IMR-90 (cell line): ENCODE results near the gene TBX4. TPM values are rescaled to one million over a fixed set of nuclear protein-coding genes. Genes with fewer than 3 reads are reported as not detected.

Source experiments
- ATAC-seq: fragments of 200-7000 bp; cut with Tn5 transposase; 2 replicates; pipeline ENCODE4 v1.9.1; 2020; ENCODE audit warnings: low read depth, mild to moderate bottlenecking, moderate library complexity
- BruUV-seq: library from RNA; stranded (reverse); fragments of 400-500 nt; replicated peaks from 2 replicates; lab custom pipeline; 2021; lab: Mats Ljungman, UMichigan
- CTCF ChIA-PET: fragments of 300-600 bp; formaldehyde crosslinking; extraction: SDS; loops from one replicate; lab custom pipeline; 2021; ENCODE audit warnings: antibody characterized with exemption; lab: Yijun Ruan, JAX
- POLR2A ChIA-PET: fragments of 300-600 bp; sonication (Branson Sonifier 250); formaldehyde crosslinking; loops from one replicate; lab custom pipeline; 2022; ENCODE audit warnings: antibody characterized with exemption; ENCODE audit not compliant: unreplicated experiment; lab: Charles Lee
- DNase-seq: peaks from one replicate; pipeline ENCODE4 v3.0.0; 2013
- H2AFZ ChIP-seq: replicated peaks from 2 replicates; pipeline ENCODE3; 2013; ENCODE audit warnings: low read length, mild to moderate bottlenecking; ENCODE audit not compliant: poor library complexity
- H2AK5ac ChIP-seq: 2 replicates; pipeline ENCODE4 v1.6.1; 2013; ENCODE audit warnings: low read depth, low read length, inconsistent platforms
- H2AK9ac ChIP-seq: replicated peaks from 2 replicates; pipeline ENCODE3; 2013; ENCODE audit warnings: mild to moderate bottlenecking, low read depth, low read length, moderate library complexity; ENCODE audit not compliant: poor library complexity
- H2BK120ac ChIP-seq: 2 replicates; pipeline ENCODE4 v1.6.1; 2013; ENCODE audit warnings: low read depth, low read length, inconsistent platforms
- H2BK15ac ChIP-seq: 3 replicates; pipeline ENCODE4 v1.6.1; 2013; ENCODE audit warnings: low read depth, low read length, inconsistent platforms
- H2BK20ac ChIP-seq: 2 replicates; pipeline ENCODE4 v1.6.1; 2013; ENCODE audit warnings: low read depth, mild to moderate bottlenecking, inconsistent platforms, low read length, moderate library complexity
- H2BK5ac ChIP-seq: 2 replicates; pipeline ENCODE4 v1.6.1; 2013; ENCODE audit warnings: mild to moderate bottlenecking, low read depth, low read length, inconsistent platforms; ENCODE audit not compliant: poor library complexity, severe bottlenecking
- H3K14ac ChIP-seq: replicated peaks from 2 replicates; pipeline ENCODE4 v1.6.1; 2013; ENCODE audit warnings: low read depth, low read length, inconsistent platforms
- H3K18ac ChIP-seq: 2 replicates; pipeline ENCODE4 v1.6.1; 2013; ENCODE audit warnings: low read depth, low read length, control low read depth
- H3K23ac ChIP-seq: 2 replicates; pipeline ENCODE4 v1.6.1; 2013; ENCODE audit warnings: low read depth, low read length, inconsistent platforms
- H3K27ac ChIP-seq: 2 replicates; pipeline ENCODE4 v1.5.1; 2013; ENCODE audit warnings: mild to moderate bottlenecking, control low read depth, low read length; ENCODE audit not compliant: insufficient read depth
- H3K27me3 ChIP-seq: 2 replicates; pipeline ENCODE4 v1.6.1; 2013; ENCODE audit warnings: low read length; ENCODE audit not compliant: control insufficient read depth, insufficient read depth
- H3K36me3 ChIP-seq: 2 replicates; pipeline ENCODE4 v1.6.1; 2013; ENCODE audit warnings: low read length, mixed read lengths; ENCODE audit not compliant: control insufficient read depth, insufficient read depth
- H3K4ac ChIP-seq: 2 replicates; pipeline ENCODE4 v1.6.1; 2013; ENCODE audit warnings: low read depth, low read length, inconsistent platforms
- H3K4me1 ChIP-seq: 2 replicates; pipeline ENCODE4 v1.6.1; 2013; ENCODE audit warnings: low read length, mixed read lengths; ENCODE audit not compliant: control insufficient read depth, insufficient read depth
- H3K4me2 ChIP-seq: 2 replicates; pipeline ENCODE4 v1.6.1; 2013; ENCODE audit warnings: low read depth, mild to moderate bottlenecking, control low read depth, low read length, moderate library complexity
- H3K4me3 ChIP-seq: 2 replicates; pipeline ENCODE4 v1.5.1; 2013; ENCODE audit warnings: low read depth, mild to moderate bottlenecking, control low read depth, low read length, moderate library complexity; ENCODE audit not compliant: insufficient read depth
- H3K56ac ChIP-seq: 2 replicates; pipeline ENCODE4 v1.6.1; 2013; ENCODE audit warnings: low read length, inconsistent platforms; ENCODE audit not compliant: insufficient read depth; ENCODE audit errors: extremely low read depth
- H3K79me1 ChIP-seq, 2 experiments: 2 replicates each; pipeline ENCODE4 v1.6.1; 2013; ENCODE audit warnings: low read length in 2 of 2, inconsistent platforms in 1 of 2, low read depth in 1 of 2
- H3K9ac ChIP-seq: 2 replicates; pipeline ENCODE4 v1.6.1; 2013; ENCODE audit warnings: low read depth, low read length, control low read depth
- H3K9me1 ChIP-seq: 2 replicates; pipeline ENCODE4 v1.6.1; 2013; ENCODE audit warnings: low read length, inconsistent platforms; ENCODE audit not compliant: insufficient read depth
- H3K9me3 ChIP-seq: 2 replicates; pipeline ENCODE4 v1.6.1; 2013; ENCODE audit warnings: low read length; ENCODE audit not compliant: control insufficient read depth, insufficient read depth
- H4K20me1 ChIP-seq: 2 replicates; pipeline ENCODE4 v1.6.1; 2013; ENCODE audit warnings: low read length, inconsistent platforms; ENCODE audit not compliant: insufficient read depth
- H4K5ac ChIP-seq: 2 replicates; pipeline ENCODE4 v1.6.1; 2013; ENCODE audit warnings: mild to moderate bottlenecking, low read depth, low read length, control low read depth
- H4K8ac ChIP-seq, 2 experiments: 2 replicates each; pipeline ENCODE4 v1.6.1; 2013; ENCODE audit warnings: low read depth in 2 of 2, low read length in 2 of 2, control low read depth in 1 of 2, inconsistent platforms in 1 of 2
- H4K91ac ChIP-seq: 2 replicates; pipeline ENCODE4 v1.6.1; 2013; ENCODE audit warnings: low read depth, low read length, inconsistent platforms; ENCODE audit not compliant: insufficient read depth
- BHLHE40 ChIP-seq: fragments of 150-350 bp; IDR thresholded peaks from 2 replicates; pipeline ENCODE4 v1.6.1; 2016; ENCODE audit warnings: mild to moderate bottlenecking, low read depth, low read length
- CEBPB ChIP-seq: IDR thresholded peaks from 2 replicates; pipeline ENCODE4 v1.6.1; 2012; ENCODE audit warnings: low read depth, low read length, improper control_type of control experiment
- CTCF ChIP-seq: conservative IDR thresholded peaks from 2 replicates; pipeline ENCODE4 v1.5.1; 2012; ENCODE audit warnings: mild to moderate bottlenecking, low read depth, low read length, improper control_type of control experiment
- FOS ChIP-seq: fragments of 150-350 bp; IDR thresholded peaks from 2 replicates; pipeline ENCODE4 v1.6.1; 2016; ENCODE audit warnings: low read depth, low read length
- MAFK ChIP-seq: IDR thresholded peaks from 2 replicates; pipeline ENCODE4 v1.6.1; 2012; ENCODE audit warnings: low read depth, low read length, improper control_type of control experiment
- MXI1 ChIP-seq: IDR thresholded peaks from 2 replicates; pipeline ENCODE4 v1.6.1; 2012; ENCODE audit warnings: low read depth, mild to moderate bottlenecking, low read length, moderate library complexity, borderline replicate concordance
- POLR2A ChIP-seq: IDR thresholded peaks from 2 replicates; pipeline ENCODE4 v1.6.1; 2012; ENCODE audit warnings: mild to moderate bottlenecking, low read depth, low read length
- RAD21 ChIP-seq: IDR thresholded peaks from 2 replicates; pipeline ENCODE4 v1.6.1; 2012; ENCODE audit warnings: low read length, improper control_type of control experiment
- RCOR1 ChIP-seq: IDR thresholded peaks from 2 replicates; pipeline ENCODE4 v1.6.1; 2012; ENCODE audit warnings: mild to moderate bottlenecking, low read length, improper control_type of control experiment; ENCODE audit not compliant: insufficient replicate concordance
- RFX5 ChIP-seq: IDR thresholded peaks from 2 replicates; pipeline ENCODE4 v1.8.0; 2012; ENCODE audit warnings: low read depth, mild to moderate bottlenecking, low read length, moderate library complexity
- SMC3 ChIP-seq: fragments of 150-350 bp; IDR thresholded peaks from 2 replicates; pipeline ENCODE4 v1.6.1; 2016; ENCODE audit warnings: low read depth, mild to moderate bottlenecking, antibody characterized with exemption, low read length, moderate library complexity
- WGBS, 2 experiments: methylation state at CpG; one replicate each; pipeline versions ENCODE4 v1.1.5 to v1.1.7; 2013; ENCODE audit warnings: missing lambda C conversion rate in 2 of 2; ENCODE audit not compliant: insufficient read length in 1 of 2; ENCODE audit errors: extremely low coverage in 2 of 2; 5-methylcytosine and 5-hydroxymethylcytosine counted together
- dilution Hi-C: fragments of 300-500 bp; cut with HindIII; formaldehyde crosslinking; loops from one replicate; pipeline ENCODE4 v1.14.3; 2018; ENCODE audit warnings: low sequenced_read_pairs; ENCODE audit not compliant: unreplicated experiment
- in situ Hi-C: fragments of 300-500 bp; cut with MboI; formaldehyde crosslinking; loops from 3 replicates; pipeline ENCODE4 v1.14.3; 2019; ENCODE audit warnings: low sequenced_read_pairs, inconsistent platforms, mixed read lengths
- intact Hi-C: fragments of 100-400 bp; cut with micrococcal nuclease; formaldehyde crosslinking; loops from 2 replicates; pipeline ENCODE4 v1.10.0; 2022
- polyA plus RNA-seq, 3 experiments: library from polyadenylated mRNA; depleted of rRNA; stranded (reverse); fragments of >200 nt; gene quantifications; 2 replicates each; pipeline ENCODE4 v1.2.3, GENCODE V29; 2012; ENCODE audit warnings: low replicate concordance in 1 of 3
- total RNA-seq: library from RNA; depleted of rRNA; stranded (reverse); fragments of >200 nt; gene quantifications from 2 replicates; pipeline ENCODE4 v1.2.3, GENCODE V29; 2012

TBX4 gene
- total and polyA plus RNA-seq, 2 of the 4 experiments (the other 2 are of a cell fraction): 0.05 TPM; not detected in 1

- Histone ChIP-seq H3K9me1 (no peaks in the 10 kb centered on the region), H3K36me3 (peaks cover 79% of the 10 kb centered on the region), H3K4me3 (peak overlapping the region; percentile 98), H2BK5ac (peak overlapping the region; percentile 91), H2BK120ac (peak overlapping the region; percentile 69), H4K5ac (peak overlapping the region; percentile 58), H2AK5ac (peak overlapping the region; percentile 68), H3K23ac (peak overlapping the region; percentile 99), H3K9me3 (no peaks in the 10 kb centered on the region), H4K20me1 (peaks cover 66% of the 10 kb centered on the region), H3K79me1 (peaks cover 0 to 9% of the 10 kb centered on the region in 2 experiments; a peak in 2 of 4 replicates), H3K14ac (peak overlapping the region; percentile 88), H3K27ac (peak overlapping the region; percentile 100), H3K18ac (peak overlapping the region; percentile 87), H2AK9ac (peak overlapping the region; percentile 93), H2BK15ac (peak overlapping the region; percentile 78; the same call in 2 of the 3 replicates), H3K9ac (peak overlapping the region; percentile 100), H3K56ac (peak overlapping the region; percentile 78), H4K8ac (peak overlapping the region; percentile 45 to 81), H3K4me1 (peaks cover 35% of the 10 kb centered on the region), H4K91ac (peak overlapping the region; percentile 79), H2BK20ac (peak overlapping the region; percentile 22), H3K27me3 (no peaks in the 10 kb centered on the region), H3K4me2 (peak overlapping the region; percentile 83), H2AFZ (peak overlapping the region; percentile 54), H3K4ac (peak overlapping the region; percentile 91)
- ATAC-seq: no peak
- BruUV-seq: no TSS peak
- dilution Hi-C loops: no loop called here
- intact Hi-C loops: no loop called here
- in situ Hi-C loops: loop anchor here (5.0 kb wide), 1 partner anchor 684 kb away; no protein-coding TSS in a partner anchor
- peak; percentile 27 for DNase-seq
- no peak for TF ChIP-seq MAFK
- TF ChIP-seq CEBPB: no peak
- no peak for TF ChIP-seq CTCF
- TF ChIP-seq SMC3: no peak
- no peak for TF ChIP-seq FOS
- no peak for TF ChIP-seq POLR2A
- no peak for TF ChIP-seq RAD21
- TF ChIP-seq RFX5: no peak
- TF ChIP-seq RCOR1: no peak
- no peak for TF ChIP-seq MXI1
- TF ChIP-seq BHLHE40: no peak
- ChIA-PET CTCF (no interaction called here), POLR2A (interaction anchor here (0.8 to 1.2 kb wide), 2 partner anchors 8 to 405 kb away, joined by 3 to 6 read pairs; no protein-coding TSS in a partner anchor)
- 0% methylated on average over 7 of the region's 37 CpGs; no CpG with 5 or more reads in 1 of the 2 experiments for WGBS, 2 experiments
Observed at GRCh38 chr17:61405686-61406536, 46.3 kb upstream of the TBX4 start.
